HepG2 (cell line): ENCODE measurements around the gene LRRC70. TPM values are rescaled to one million over a fixed set of nuclear protein-coding genes. Genes with fewer than 3 reads are reported as not detected.

Experiments
- ATAC-seq: fragments of 200-7000 bp; cut with Tn5 transposase; 3 replicates; pipeline ENCODE4 v1.9.1; 2020; ENCODE audit warnings: mild to moderate bottlenecking, moderate library complexity
- BruUV-seq: library from RNA; stranded (reverse); fragments of 400-500 nt; replicated peaks from 2 replicates; lab custom pipeline; 2021; lab: Mats Ljungman, UMichigan
- CTCF ChIA-PET: fragments of 300-600 bp; formaldehyde crosslinking; extraction: SDS; loops from one replicate; lab custom pipeline; 2021; ENCODE audit warnings: low total read pairs, inconsistent platforms, low intra/inter-chr PET ratio; lab: Yijun Ruan, JAX
- POLR2A ChIA-PET: fragments of 350-600 bp; sonication (Branson Sonifier 250); formaldehyde crosslinking; loops from one replicate; lab custom pipeline; 2020; ENCODE audit warnings: antibody characterized with exemption, inconsistent platforms; lab: Yijun Ruan, JAX
- DNase-seq: peaks from one replicate; pipeline ENCODE4 v3.0.0-alpha.2; 2015; ENCODE audit warnings: low spot score
- FAIRE-seq: peaks from 3 replicates; lab custom pipeline; 2011; peaks lifted over from hg19 to GRCh38; lab: Jason Lieb, UNC
- H2AFZ ChIP-seq: one replicate; pipeline ENCODE4 v1.6.1; 2011; ENCODE audit warnings: low read length, inconsistent platforms
- H3K27ac ChIP-seq: fragments of 300-600 bp; 3 replicates; pipeline ENCODE4 v1.8.0; 2011; ENCODE audit warnings: mixed run types, mild to moderate bottlenecking, mixed read lengths, low read length, inconsistent platforms; ENCODE audit not compliant: insufficient read depth; ENCODE audit errors: extremely low read length
- H3K27me3 ChIP-seq, 2 experiments: fragments of 200-600 bp in 1 of 2; 2 replicates in 1 of 2; 3 replicates in 1 of 2; pipeline versions ENCODE4 v1.6.0 to v1.8.0; 2011; ENCODE audit warnings: low read length in 2 of 2, mild to moderate bottlenecking in 2 of 2, moderate library complexity in 2 of 2, inconsistent platforms in 1 of 2; ENCODE audit not compliant: insufficient read depth in 2 of 2, control insufficient read depth in 1 of 2
- H3K36me3 ChIP-seq, 2 experiments: fragments of 200-600 bp in 1 of 2; replicated peaks in 1 of 2; 2 replicates in 1 of 2; 3 replicates in 1 of 2; pipeline versions ENCODE4 v1.5.1 to v1.8.0; 2011; ENCODE audit warnings: low read length in 2 of 2, inconsistent platforms in 1 of 2; ENCODE audit not compliant: insufficient read depth in 2 of 2, control insufficient read depth in 1 of 2
- H3K4me1 ChIP-seq: 2 replicates; pipeline ENCODE4 v1.5.1; 2012; ENCODE audit warnings: low read length, inconsistent platforms; ENCODE audit not compliant: insufficient read depth
- H3K4me2 ChIP-seq: 2 replicates; pipeline ENCODE4 v1.6.0; 2011; ENCODE audit warnings: low read depth, low read length, inconsistent platforms
- H3K4me3 ChIP-seq, 3 experiments: fragments of 200-600 bp in 1 of 3; sonication (generic), shearing (Covaris generic) in 1 of 3; replicated peaks in 1 of 3; 2 replicates each; pipeline ENCODE4 v1.5.1; 2011 to 2016; ENCODE audit warnings: low read length in 3 of 3, inconsistent platforms in 2 of 3, low read depth in 2 of 3, mild to moderate bottlenecking in 2 of 3, control low read depth in 1 of 3, mixed read lengths in 1 of 3; ENCODE audit not compliant: insufficient read depth in 1 of 3
- H3K79me2 ChIP-seq: one replicate; pipeline ENCODE4 v1.6.1; 2011; ENCODE audit warnings: low read length, inconsistent platforms; ENCODE audit not compliant: insufficient read depth
- H3K9ac ChIP-seq: 2 replicates; pipeline ENCODE4 v1.6.0; 2011; ENCODE audit warnings: mild to moderate bottlenecking, low read depth, low read length, inconsistent platforms; ENCODE audit not compliant: insufficient read depth
- H3K9me3 ChIP-seq: 2 replicates; pipeline ENCODE4 v1.5.1; 2012; ENCODE audit warnings: mild to moderate bottlenecking, low read length
- H4K20me1 ChIP-seq: 2 replicates; pipeline ENCODE4 v1.6.0; 2011; ENCODE audit warnings: inconsistent platforms, mild to moderate bottlenecking, low read length, moderate library complexity; ENCODE audit not compliant: insufficient read depth
- EHMT2 ChIP-seq: fragments of 200-600 bp; sonication (generic); IDR thresholded peaks from 2 replicates; pipeline ENCODE4 v1.7.0; 2017; ENCODE audit warnings: antibody characterized with exemption, low read depth, low read length, borderline replicate concordance
- ESRRA ChIP-seq: sonication (generic); formaldehyde crosslinking; IDR thresholded peaks from 2 replicates; pipeline ENCODE4 v1.5.1; 2020; ENCODE audit warnings: mild to moderate bottlenecking, low read depth, missing genetic modification reagents
- FOXA1 ChIP-seq, 2 experiments: fragments of 450-650 bp in 1 of 2; sonication (generic) in 1 of 2; formaldehyde crosslinking in 1 of 2; IDR thresholded peaks; 2 replicates each; pipeline versions ENCODE4 v1.4.0 to v1.6.1; 2016 to 2020; ENCODE audit warnings: missing genetic modification reagents in 1 of 2
- HNF4A ChIP-seq: sonication (generic); formaldehyde crosslinking; IDR thresholded peaks from 2 replicates; pipeline ENCODE4 v1.4.0; 2020; ENCODE audit warnings: missing genetic modification reagents
- NR2F1 ChIP-seq, 2 experiments: fragments of 450-650 bp in 1 of 2; formaldehyde crosslinking in 1 of 2; IDR thresholded peaks; 2 replicates each; pipeline versions ENCODE4 v1.5.0 to v1.6.1; 2016 to 2020; ENCODE audit warnings: mild to moderate bottlenecking in 1 of 2, missing compliant biosample characterization in 1 of 2, missing genetic modification reagents in 1 of 2, moderate library complexity in 1 of 2
- NR2F2 ChIP-seq: IDR thresholded peaks from 2 replicates; pipeline ENCODE4 v1.6.1; 2012; ENCODE audit warnings: low read depth, inconsistent platforms, borderline replicate concordance
- NR2F6 ChIP-seq, 2 experiments: IDR thresholded peaks; 2 replicates each; pipeline ENCODE4 v1.6.1; 2016; ENCODE audit warnings: antibody characterized with exemption in 1 of 2, mild to moderate bottlenecking in 1 of 2
- PITX1 ChIP-seq: sonication (generic); formaldehyde crosslinking; IDR thresholded peaks from 2 replicates; pipeline ENCODE4 v1.5.1; 2020; ENCODE audit warnings: mild to moderate bottlenecking, missing genetic modification reagents
- POGZ ChIP-seq: sonication (generic); formaldehyde crosslinking; IDR thresholded peaks from 2 replicates; pipeline ENCODE4 v1.4.0; 2020; ENCODE audit warnings: mild to moderate bottlenecking, missing genetic modification reagents
- RARA ChIP-seq: IDR thresholded peaks from 2 replicates; pipeline ENCODE4 v1.6.1; 2016; ENCODE audit warnings: missing genetic modification reagents, missing compliant biosample characterization
- SALL1 ChIP-seq: sonication (generic); formaldehyde crosslinking; IDR thresholded peaks from 2 replicates; pipeline ENCODE4 v1.8.0; 2022; ENCODE audit warnings: mild to moderate bottlenecking, missing genetic modification reagents
- SMYD3 ChIP-seq: sonication (generic); formaldehyde crosslinking; IDR thresholded peaks from 2 replicates; pipeline ENCODE4 v1.8.1; 2023; ENCODE audit warnings: mild to moderate bottlenecking, missing genetic modification reagents
- SOX13 ChIP-seq, 3 experiments: fragments of 450-650 bp in 1 of 3; sonication (generic) in 1 of 3; formaldehyde crosslinking in 1 of 3; IDR thresholded peaks in 2 of 3; conservative IDR thresholded peaks in 1 of 3; 2 replicates each; pipeline versions ENCODE4 v1.5.0 to v1.6.1; 2016 to 2020; ENCODE audit warnings: antibody characterized with exemption in 1 of 3, mild to moderate bottlenecking in 1 of 3, missing compliant biosample characterization in 1 of 3, missing genetic modification reagents in 1 of 3, moderate library complexity in 1 of 3
- SOX5 ChIP-seq: IDR thresholded peaks from 2 replicates; pipeline ENCODE4 v1.6.1; 2016; ENCODE audit warnings: borderline replicate concordance
- ZNF543 ChIP-seq: sonication (generic); formaldehyde crosslinking; IDR thresholded peaks from 2 replicates; pipeline ENCODE4 v1.4.0; 2020; ENCODE audit warnings: mild to moderate bottlenecking, missing genetic modification reagents
- ZNF644 ChIP-seq: IDR thresholded peaks from 2 replicates; pipeline ENCODE4 v1.6.1; 2016; ENCODE audit warnings: low read depth
- ZNF839 ChIP-seq: sonication (generic); formaldehyde crosslinking; IDR thresholded peaks from 2 replicates; pipeline ENCODE4 v1.4.0; 2020; ENCODE audit warnings: missing genetic modification reagents, mild to moderate bottlenecking, borderline replicate concordance
- WGBS: methylation state at CpG from one replicate; pipeline ENCODE4 v1.1.6; 2017; ENCODE audit warnings: low lambda C conversion rate; 5-methylcytosine and 5-hydroxymethylcytosine counted together
- in situ Hi-C: cut with HindIII; loops from 2 replicates; pipeline ENCODE4 v1.10.0; 2017; ENCODE audit warnings: low pct_unique_long_range_greater_than_20kb; ENCODE audit not compliant: extremely low pct_ligation_motif_present
- intact Hi-C: fragments of 100-400 bp; cut with micrococcal nuclease; formaldehyde crosslinking; loops from one replicate; pipeline ENCODE4 v1.10.0; 2022; ENCODE audit not compliant: unreplicated experiment
- polyA plus RNA-seq, 8 experiments: library from polyadenylated mRNA; depleted of rRNA in 3 of 8; stranded (reverse) in 7 of 8; unstranded in 1 of 8; fragments of >200 nt; fragmentation: Illumina TruSeq in 4 of 8; extraction: Trizol in 4 of 8; gene quantifications; 2 replicates each; pipeline versions ENCODE4 v1.2.1 to v1.2.3, GENCODE V29; 2011 to 2016; ENCODE audit warnings: low read depth in 4 of 8, missing spikeins in 1 of 8, mixed read lengths in 1 of 8; ENCODE audit not compliant: insufficient read depth in 1 of 8
- total RNA-seq, 5 experiments: library from RNA; depleted of rRNA; stranded (reverse); fragments of >200 nt; fragmentation: Illumina TruSeq; extraction: Trizol; gene quantifications; 2 replicates each; pipeline ENCODE4 v1.2.3, GENCODE V29; 2016; ENCODE audit warnings: low read depth in 1 of 5
- TF ChIP-seq, protein P1 (sequence below): sonication (generic); IDR thresholded peaks from 2 replicates; pipeline ENCODE4 v1.6.1; 2016; ENCODE audit warnings: low read depth, borderline replicate concordance
- TF ChIP-seq, protein P2 (sequence below): IDR thresholded peaks from 2 replicates; pipeline ENCODE4 v1.4.0; 2020; ENCODE audit warnings: mild to moderate bottlenecking, missing genetic modification reagents

Gene LRRC70
- total and polyA plus RNA-seq, 2 of the 13 experiments (the other 11 are each of a cell fraction or from before 2014, with no cell fraction given): 0.05 to 0.71 TPM

DNA sequence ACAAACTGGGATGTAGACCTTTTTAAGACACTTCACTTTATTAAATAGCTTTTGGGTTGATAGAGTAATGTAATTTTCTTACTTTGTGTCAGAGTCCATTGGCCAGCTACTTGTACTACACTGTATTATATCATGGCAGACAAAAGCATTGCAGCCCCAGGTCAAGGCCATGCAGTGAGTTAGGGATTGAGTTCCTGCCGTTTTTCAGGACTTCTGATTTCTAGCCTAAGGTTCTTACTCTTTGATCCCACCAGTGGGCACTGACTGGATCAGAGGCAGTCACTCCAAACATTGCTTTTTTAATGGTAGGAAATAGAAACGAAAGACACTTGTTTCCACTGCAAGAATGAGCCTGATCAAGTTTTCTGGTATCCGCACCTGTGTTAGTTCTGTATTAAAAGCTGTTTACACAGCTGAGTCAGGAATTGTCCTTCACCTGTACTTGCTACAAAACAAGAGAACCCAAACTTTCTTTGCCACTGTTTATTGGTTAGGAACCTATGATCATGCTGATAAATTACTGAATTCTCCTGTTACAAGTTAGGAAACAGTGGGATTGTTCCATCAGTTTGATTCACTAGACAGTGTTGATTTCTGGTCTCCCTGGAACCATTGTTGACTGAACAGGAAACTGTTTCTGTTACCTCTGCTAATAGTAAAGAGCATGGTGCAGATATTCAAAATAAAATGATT, 22.1 kb downstream of the LRRC70 start:
- 39% methylated on average over 3 of the region's 3 CpGs for WGBS
- H3K79me2 ChIP-seq: no peaks in the 10 kb centered on the region
- H3K9ac ChIP-seq: no peak overlapping the region
- peaks cover 3 to 11% of the 10 kb centered on the region in 2 experiments; a peak in 3 of 5 replicates for H3K36me3 ChIP-seq
- peaks cover 14% of the 10 kb centered on the region for H3K4me1 ChIP-seq
- FAIRE-seq (peak; percentile 64), DNase-seq (peak; percentile 35), ATAC-seq (peak; percentile 96)
- no peaks in the 10 kb centered on the region for H3K9me3 ChIP-seq
- H3K4me2 ChIP-seq: peak overlapping the region; percentile 29; the same call in 1 of the 2 replicates
- no peak overlapping the region for H2AFZ ChIP-seq
- intact Hi-C loops: no loop called here
- no peak overlapping the region for H3K4me3 ChIP-seq
- in situ Hi-C loops: no loop called here
- no peaks in the 10 kb centered on the region for H3K27me3 ChIP-seq
- H4K20me1 ChIP-seq: no peaks in the 10 kb centered on the region
- no TSS peak for BruUV-seq
- ChIA-PET CTCF (no interaction called here), POLR2A (no interaction called here)
- peak overlapping the region; percentile 62 for H3K27ac ChIP-seq
- TF ChIP-seq ZNF543 (CRISPR knock-in tag) (no peak), ZNF839 (no peak), SMYD3 (CRISPR knock-in tag) (no peak), EHMT2 (peak; percentile 59; the same call in 1 of the 2 replicates), ZNF644 (peak; percentile 91), HNF4A (CRISPR knock-in tag) (peak; percentile 69; the same call in 1 of the 2 replicates), NR2F1 (CRISPR knock-in tag; IDR thresholded peaks at IDR 0.05) (peak; percentile 11 to 79; a peak in 2 of 4 replicates), RARA (CRISPR knock-in tag) (peak; percentile 85), SOX13 (IDR thresholded peaks at IDR 0.05) (no peak), SOX13 (CRISPR knock-in tag; conservative IDR thresholded peaks at IDR 0.05 in 1 of 2, IDR thresholded peaks at IDR 0.05 in 1 of 2) (peak in 1 of 2 experiments; percentile 41; a peak in 1 of 4 replicates), SOX5 (CRISPR knock-in tag) (peak; percentile 35; the same call in 1 of the 2 replicates), PITX1 (CRISPR knock-in tag) (0 out of 2 replicates have a peak, but pooled peaks have one; percentile 30), NR2F6 (IDR thresholded peaks at IDR 0.05) (peak; percentile 80), NR2F6 (CRISPR knock-in tag; IDR thresholded peaks at IDR 0.05) (peak; percentile 76), SALL1 (CRISPR knock-in tag) (peak; percentile 34; the same call in 1 of the 2 replicates), POGZ (CRISPR knock-in tag) (peak; percentile 48; the same call in 1 of the 2 replicates), NR2F2 (0 out of 2 replicates have a peak, but pooled peaks have one; percentile 36), FOXA1 (IDR thresholded peaks at IDR 0.05) (no peak), FOXA1 (CRISPR knock-in tag; IDR thresholded peaks at IDR 0.05) (peak; percentile 14; the same call in 1 of the 2 replicates), ESRRA (CRISPR knock-in tag) (no peak)
- TF ChIP-seq, protein P1, sequence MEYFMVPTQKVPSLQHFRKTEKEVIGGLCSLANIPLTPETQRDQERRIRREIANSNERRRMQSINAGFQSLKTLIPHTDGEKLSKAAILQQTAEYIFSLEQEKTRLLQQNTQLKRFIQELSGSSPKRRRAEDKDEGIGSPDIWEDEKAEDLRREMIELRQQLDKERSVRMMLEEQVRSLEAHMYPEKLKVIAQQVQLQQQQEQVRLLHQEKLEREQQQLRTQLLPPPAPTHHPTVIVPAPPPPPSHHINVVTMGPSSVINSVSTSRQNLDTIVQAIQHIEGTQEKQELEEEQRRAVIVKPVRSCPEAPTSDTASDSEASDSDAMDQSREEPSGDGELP: peak; percentile 82
- TF ChIP-seq, protein P2, sequence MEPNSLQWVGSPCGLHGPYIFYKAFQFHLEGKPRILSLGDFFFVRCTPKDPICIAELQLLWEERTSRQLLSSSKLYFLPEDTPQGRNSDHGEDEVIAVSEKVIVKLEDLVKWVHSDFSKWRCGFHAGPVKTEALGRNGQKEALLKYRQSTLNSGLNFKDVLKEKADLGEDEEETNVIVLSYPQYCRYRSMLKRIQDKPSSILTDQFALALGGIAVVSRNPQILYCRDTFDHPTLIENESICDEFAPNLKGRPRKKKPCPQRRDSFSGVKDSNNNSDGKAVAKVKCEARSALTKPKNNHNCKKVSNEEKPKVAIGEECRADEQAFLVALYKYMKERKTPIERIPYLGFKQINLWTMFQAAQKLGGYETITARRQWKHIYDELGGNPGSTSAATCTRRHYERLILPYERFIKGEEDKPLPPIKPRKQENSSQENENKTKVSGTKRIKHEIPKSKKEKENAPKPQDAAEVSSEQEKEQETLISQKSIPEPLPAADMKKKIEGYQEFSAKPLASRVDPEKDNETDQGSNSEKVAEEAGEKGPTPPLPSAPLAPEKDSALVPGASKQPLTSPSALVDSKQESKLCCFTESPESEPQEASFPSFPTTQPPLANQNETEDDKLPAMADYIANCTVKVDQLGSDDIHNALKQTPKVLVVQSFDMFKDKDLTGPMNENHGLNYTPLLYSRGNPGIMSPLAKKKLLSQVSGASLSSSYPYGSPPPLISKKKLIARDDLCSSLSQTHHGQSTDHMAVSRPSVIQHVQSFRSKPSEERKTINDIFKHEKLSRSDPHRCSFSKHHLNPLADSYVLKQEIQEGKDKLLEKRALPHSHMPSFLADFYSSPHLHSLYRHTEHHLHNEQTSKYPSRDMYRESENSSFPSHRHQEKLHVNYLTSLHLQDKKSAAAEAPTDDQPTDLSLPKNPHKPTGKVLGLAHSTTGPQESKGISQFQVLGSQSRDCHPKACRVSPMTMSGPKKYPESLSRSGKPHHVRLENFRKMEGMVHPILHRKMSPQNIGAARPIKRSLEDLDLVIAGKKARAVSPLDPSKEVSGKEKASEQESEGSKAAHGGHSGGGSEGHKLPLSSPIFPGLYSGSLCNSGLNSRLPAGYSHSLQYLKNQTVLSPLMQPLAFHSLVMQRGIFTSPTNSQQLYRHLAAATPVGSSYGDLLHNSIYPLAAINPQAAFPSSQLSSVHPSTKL (CRISPR knock-in tag): peak; percentile 55; the same call in 1 of the 2 replicates
